GM21737 (cell line): ENCODE results near the gene BRF1.

ENCODE experiments used
- ATAC-seq: cut with Tn5 transposase; IDR thresholded peaks from one replicate; pipeline ENCODE4 v1.9.1; 2021; ENCODE audit warnings: mild to moderate bottlenecking, moderate library complexity; ENCODE audit not compliant: unreplicated experiment

Gene BRF1

DNA sequence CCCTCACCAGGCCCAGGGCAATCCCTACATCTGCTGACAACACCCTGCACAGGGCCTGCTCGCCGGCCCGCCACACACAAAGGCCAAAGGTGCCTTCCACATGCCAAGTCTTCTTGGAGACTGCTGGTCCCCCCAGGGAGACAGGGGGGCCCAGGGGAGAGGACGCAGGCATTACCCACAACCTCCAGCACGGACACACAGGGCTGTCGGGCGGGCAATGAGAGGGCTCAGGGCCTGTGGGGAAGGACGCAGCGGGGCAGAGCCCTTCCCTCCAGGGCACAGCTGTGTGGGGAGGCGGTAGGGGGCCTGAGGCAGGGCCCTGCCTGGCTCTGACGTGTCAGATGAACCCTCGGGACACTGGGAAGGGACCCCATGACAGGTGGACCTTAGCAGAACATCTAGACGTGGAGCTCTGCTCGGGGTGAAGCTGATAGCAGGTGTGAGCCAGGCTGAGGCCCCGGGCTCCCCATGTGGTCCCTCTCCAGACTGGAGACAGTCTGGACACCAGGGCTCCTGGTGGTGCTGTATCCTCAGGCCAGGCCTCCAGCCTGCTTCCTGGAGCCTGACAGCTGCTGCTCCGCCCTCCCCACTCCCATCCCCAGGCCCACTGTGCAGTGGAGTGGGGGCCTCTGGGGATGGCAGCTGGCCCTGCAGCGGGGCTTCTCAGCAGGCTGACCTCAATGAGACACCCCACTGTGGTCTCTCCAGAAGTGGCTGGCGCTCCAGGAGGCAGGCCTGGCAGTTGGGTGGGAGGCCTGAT lies 88.1 kb downstream of the BRF1 start:
- no peak for ATAC-seq

DNA sequence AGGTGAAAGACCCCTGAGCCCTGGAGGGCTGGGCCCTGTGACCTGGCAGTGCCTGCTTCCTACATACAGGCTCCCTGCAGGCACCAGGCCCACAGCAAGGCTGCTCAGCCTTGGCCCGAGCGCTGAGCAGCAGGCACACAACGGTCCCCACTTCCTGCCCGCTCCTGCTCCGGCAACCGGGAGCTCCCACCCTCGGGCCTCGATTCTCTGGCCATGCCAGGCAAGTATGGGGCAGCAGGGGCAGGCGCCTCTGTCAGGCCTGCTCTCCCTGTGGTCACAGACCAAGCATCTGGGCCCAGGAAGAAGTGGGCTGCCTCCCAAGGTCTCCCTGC lies 89.1 kb downstream of the BRF1 start:
- no peak for ATAC-seq

DNA sequence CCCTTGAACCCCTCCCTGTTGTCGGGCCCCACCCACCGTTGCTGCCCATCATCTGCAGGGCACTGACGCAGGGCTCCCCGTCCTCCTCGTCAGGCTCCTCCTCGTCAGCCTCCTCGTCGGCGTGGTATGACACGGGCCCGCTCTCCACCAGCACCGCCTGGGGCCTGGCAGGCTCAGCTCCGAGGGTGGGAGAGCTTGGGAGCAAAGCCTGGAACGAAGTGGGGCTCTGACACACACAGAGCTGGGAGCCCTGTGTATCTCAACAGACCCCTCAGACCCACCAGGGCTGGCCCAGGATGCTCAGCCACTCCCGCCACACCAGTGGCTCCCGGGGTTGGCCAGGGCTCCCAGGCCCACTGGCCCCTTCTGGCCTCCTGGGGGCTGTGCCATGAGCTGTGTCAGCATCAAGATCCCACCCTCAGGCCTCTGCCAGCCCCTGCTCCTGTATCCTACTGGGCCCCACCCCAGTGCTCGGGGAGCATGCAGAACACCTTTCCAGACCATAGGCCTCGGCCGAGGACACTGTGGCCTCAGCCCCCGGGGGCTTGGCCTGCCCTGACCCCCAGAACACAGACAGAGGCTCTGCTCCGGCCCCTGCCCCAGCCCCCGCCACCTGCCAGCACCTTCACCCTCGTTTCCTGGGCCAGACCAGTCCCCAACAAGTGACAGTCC lies 89.6 kb downstream of the BRF1 start:
- ATAC-seq: no peak

DNA sequence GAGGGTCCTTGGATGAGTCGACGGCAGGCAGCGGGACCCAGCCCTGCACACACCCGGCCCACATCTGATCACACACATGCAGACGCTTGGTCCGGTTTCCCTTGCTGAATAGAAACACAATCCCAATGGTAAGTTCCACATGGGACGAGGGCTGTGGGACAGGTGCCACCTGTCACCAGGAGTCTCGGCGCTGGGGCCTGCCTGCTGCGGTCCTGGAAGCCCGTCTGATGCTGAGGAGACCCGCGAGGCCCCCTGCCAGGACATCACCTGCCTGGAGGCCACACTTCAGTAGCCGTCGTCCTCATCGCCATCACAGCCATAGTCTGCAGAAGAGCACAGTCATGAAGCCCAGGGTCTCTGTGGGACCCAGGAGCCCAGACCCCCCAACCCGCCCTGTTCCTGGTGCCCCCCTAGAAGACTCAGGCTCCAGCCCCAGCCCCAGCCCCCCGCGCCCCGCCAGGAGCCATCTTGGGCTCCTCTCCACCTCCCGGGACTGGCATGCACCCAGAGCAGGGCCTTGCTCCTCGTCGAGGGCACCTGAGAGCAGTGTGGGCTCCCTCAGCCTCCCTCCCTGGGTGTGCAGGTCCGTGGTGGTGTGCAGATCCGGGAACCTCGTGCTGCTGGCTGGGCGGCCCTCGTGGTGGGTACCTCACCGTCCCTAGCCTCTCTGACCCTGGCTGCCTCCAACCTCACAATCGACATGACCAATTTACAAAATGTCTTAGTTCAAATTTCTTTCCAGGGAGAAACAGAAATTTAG lies 90.4 kb downstream of the BRF1 start:
- no peak for ATAC-seq

DNA sequence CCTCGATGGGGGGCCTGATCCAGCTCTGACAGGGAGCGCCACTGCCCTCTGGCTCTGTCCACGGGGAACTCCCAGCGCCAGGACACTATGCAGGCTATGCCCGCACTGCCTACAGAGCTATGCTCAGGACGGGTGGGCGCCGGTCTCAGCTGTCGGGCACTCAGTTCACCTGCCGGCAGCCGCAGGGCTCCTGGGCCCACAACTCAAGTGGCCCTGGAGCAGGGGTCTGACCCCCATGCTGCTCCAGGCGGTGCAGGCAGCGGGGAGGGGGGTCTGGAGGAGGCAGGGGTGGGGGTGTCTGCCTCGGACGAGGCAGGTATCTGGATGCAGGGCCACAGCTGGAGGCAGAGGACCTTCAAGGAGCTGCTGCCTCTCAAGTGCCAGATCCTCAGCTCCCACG lies 91.2 kb downstream of the BRF1 start:
- ATAC-seq: no peak

DNA sequence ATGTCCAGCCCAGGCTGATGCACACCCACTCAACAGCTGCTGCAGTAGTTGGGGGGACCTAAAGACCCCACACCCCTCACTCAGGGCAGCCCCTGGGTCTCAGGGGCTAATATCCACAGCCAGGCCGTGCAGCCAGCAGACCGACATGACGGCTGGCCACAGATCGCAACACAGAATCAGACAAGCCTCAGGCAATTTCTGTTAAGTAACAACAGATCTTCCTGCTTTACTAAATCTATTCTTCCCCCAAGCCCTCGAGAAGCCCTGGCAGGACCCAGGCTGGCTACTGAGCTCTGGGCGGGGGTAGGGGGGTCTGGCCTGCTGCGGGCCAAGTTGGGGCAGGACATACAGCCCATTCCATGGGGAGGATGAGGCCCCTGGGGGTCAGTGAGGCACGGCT lies 91.7 kb downstream of the BRF1 start:
- no peak for ATAC-seq

DNA sequence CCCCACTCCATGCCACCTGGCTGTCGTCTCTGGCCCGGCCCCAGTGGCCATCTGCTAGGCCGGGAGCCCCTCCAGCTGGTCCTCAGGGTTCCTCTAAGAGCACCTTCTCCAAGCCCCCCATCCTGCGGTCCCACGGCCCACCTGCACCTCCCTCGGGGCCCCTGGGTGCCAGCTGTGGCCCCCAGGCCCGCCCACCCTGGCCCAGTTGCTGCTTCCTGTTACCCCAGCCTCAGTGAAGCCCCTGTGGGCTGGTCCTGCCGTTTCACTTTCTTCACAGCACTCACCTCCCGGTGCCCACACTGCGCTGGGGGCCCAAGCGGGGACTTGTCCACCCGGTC lies 92.1 kb downstream of the BRF1 start:
- no peak for ATAC-seq

DNA sequence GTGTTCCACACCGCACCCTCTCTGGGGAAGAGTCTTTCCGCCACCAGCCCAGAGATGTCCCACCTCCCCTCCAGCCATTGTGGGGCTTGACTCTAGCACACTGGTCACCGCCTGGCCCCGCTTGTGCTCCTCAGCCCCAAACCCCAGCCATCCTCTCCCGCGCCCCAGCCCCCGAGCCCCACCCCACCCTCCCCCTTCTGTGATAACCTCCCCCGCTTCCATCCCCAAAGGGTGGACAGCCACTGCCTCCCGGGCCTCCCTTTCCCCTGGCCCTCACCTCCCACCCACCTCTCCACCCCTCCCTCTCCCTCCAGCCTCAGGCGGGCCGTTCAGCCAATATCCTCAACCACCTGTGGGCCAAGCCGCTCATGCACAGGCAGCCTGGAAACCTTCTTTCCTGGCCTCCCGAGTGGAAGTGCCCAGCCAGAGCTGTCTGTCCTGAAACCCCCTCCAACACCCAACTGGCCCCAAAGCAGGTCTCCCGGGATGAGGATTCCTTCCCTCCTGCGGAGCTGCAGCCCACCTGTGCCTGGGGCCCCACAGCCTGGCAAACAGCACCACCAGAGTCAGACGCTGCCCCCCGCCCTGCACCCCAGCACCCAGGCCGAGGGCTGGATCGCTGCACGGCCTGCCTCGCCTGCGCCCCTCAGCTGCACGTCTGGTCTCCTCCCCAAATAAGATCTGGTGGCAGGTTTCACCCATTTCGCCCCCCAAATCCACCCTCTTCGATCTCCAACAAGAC lies 92.6 kb downstream of the BRF1 start:
- no peak for ATAC-seq

DNA sequence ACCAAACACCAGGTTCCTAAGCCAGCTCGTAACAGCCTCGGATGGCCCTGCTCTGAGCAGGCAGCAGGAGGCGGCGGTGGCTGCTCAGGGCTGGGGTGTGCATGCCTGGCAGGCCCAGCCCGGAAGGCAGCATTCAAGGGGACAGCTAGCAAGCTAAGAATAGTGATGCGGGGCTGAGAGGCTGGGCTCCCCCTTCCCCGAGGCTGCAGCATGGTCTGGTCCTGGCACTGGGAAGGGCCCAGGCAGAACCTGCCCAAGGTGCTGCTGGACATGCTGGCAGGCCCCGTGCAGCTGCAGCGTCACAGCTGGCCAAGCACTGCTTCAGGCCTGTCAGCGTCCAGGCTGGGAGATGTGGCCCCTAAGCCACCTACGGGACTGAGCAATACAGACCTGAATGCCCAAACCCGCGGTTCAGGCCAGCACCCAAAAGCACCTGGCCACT lies 93.3 kb downstream of the BRF1 start:
- ATAC-seq: no peak

DNA sequence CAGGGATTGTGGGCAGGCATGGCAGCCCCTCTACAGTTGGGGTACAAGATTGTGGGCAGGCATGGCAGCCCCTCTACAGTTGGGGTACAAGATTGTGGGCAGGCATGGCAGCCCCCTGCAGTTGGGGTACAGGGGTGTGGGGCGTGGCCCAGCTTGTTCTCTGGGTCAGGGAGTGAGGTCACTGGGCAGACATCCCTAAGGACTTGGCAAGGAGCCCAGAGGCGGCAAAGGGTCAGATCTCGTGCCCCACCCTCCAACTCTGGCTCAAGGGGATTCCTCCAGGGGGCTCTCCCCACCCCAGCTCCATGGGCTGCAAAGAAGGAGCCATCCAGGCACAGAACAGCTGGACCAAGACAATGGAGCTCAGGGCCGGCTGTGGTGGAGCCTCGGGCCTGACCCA lies 93.9 kb downstream of the BRF1 start:
- ATAC-seq: no peak

DNA sequence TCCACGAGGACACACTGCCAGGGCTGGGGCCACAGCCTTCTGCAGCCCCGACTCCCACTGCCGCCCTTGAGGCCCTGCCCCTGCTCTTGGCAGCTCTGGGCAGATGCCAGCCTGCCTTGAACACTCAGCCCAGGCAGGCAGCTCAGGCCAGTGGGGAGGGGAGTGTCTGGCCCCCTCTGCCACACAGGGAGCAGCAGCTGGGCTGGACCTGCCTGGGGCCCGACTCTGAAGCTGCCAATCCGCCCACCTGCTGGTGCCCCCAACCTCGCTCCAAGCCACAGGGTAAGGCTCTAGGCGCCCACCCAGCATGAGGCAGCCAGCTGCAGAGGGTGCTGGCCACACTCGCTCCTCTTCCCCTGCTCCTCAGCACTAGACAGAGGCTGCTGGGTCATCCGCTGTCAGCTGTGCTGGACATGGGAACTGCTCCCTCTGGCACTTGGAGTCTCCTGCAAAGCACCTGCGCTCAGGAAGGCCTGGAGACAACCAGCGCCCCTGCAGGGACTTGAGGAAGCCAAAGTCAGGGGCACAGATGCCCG lies 95.1 kb downstream of the BRF1 start:
- ATAC-seq: no peak

DNA sequence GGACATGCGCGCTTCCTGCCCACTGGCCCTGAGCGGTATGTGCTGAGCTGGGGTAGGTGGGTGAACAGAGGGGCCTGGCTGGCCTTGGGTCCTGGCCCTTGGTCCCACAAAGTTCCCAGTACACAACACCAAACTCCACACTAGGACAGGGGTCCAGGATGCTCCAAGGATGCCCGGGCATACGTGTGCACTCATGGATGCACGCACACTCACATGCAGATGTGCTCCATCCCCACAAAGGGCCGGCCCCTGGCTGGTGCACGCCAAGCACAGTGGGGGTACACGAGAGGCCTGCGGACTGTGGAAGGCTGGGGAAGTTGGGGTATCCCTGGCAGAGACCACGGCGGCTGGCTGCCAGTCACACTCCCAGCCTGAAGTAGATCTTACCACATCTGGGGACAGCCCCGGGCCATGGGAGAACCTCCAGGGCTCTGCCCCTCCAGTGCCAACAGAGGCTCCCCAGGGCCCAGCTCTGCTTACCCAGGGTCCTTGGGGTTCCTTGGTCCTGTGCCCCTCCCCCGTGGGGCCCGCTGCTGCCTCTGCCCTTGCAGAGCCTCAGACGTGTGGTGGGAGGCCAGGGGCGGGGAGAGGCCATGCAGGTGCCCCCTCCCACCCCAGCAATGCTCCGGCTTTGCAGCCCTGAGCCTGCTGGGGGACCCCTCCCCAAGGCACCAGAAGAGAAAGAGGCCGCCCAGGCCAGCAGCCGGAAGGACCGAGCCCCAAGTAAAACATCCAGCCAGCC lies 95.7 kb downstream of the BRF1 start:
- ATAC-seq: no peak

DNA sequence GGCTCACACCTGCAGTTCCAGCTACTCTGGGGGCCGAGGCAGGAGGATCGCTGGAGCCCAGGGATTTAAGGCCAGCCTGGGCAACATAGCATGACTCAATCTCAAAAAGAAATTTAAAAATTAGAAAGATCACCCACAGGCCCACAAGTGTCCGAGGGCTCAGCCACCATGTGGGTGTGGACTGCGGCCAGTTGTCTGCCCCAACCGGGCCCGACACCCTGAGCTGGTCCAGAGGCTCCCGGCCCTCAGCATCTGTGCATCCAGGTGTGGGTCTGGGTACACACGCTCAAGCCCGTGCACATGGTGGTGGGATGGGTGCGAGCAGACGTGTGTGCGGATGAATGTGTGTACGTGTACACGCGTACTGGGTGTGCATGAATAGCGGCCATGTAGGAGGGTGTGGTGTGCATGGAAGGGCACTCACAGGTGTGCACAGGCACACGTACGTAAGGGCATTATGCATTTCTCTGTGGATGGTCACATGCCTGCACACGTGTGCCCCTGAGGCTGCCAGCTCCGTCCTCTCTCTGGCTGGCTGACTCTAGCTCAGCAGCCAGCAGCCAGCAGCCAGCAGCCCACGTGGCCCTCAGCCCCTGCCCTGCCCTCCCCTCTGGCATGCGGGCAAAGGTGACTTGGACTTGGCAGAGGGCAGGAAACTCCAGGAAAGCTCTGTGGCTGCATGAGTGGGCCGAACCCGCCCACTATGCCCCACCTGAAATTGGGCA lies 96.4 kb downstream of the BRF1 start:
- ATAC-seq: no peak

DNA sequence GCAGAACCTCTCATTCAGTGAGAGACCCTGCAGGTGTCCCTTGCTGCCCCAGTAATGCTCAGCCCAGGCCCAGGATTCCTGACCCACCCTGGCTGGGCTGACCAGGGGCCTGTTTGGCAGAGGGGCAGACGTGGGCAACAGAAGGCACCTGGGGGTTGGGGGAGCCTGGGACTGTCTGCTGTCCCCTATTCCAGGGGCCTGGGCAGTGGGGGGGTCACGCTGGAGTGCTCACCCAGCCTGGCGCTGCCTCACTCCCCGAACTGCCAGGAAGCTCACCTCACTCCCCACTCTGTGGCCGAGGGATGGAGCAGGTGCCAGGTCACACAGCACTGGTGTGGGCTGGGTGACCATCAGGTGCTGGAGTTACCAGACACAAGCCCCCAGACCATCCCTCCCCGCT lies 97.1 kb downstream of the BRF1 start:
- ATAC-seq: no peak

DNA sequence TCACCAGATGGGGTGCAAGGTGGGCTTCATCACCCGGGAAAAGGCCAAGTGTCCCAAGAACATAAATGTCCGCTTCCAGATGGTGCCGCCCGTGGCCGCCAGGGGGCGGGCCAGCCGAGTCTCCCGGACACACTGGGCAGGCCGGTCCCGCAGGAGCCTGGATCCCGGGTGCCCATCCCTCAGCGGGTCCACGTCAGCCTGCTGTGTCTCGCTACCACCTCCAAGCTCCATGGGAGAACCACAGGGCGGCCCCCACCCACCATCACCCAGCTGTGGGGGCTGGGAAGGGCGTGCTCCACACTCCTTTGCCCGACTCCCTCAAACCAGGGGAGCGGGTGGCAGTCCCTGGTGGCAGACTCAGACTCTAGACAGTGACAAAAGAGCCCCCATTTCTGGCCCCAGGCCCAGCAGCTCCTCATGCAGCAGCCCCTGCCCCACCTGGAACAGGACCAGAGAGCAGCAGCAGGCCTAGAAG lies 97.7 kb downstream of the BRF1 start:
- no peak for ATAC-seq

DNA sequence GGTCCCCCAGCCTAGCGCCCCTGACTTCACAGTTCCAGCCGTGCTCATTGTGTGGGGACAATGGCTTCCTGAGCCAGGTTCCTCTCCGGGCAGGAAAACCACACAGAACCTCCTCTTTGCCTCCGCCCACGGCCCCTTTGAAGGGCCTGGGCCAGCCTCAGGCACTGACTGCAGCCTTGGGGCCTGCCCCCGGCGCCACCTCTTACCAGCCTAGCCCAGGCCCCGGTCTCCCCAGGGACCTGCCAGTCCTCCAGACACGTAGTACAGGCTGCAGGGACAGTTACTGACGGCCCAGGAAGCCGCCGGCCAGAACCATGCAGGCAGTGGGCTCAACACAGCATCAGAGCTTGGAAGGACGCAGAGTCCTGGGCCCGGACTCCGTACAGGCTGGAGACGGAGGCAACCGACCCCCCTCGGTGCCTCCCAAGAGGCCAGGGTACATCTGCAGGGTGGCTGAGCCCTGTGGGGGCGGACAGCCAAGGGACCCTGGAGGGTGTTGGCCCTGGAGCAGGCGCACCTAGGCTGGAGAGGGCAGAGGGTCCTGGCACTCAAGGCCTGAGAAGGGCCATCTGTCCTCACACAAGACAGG lies 98.8 kb downstream of the BRF1 start:
- no peak for ATAC-seq

DNA sequence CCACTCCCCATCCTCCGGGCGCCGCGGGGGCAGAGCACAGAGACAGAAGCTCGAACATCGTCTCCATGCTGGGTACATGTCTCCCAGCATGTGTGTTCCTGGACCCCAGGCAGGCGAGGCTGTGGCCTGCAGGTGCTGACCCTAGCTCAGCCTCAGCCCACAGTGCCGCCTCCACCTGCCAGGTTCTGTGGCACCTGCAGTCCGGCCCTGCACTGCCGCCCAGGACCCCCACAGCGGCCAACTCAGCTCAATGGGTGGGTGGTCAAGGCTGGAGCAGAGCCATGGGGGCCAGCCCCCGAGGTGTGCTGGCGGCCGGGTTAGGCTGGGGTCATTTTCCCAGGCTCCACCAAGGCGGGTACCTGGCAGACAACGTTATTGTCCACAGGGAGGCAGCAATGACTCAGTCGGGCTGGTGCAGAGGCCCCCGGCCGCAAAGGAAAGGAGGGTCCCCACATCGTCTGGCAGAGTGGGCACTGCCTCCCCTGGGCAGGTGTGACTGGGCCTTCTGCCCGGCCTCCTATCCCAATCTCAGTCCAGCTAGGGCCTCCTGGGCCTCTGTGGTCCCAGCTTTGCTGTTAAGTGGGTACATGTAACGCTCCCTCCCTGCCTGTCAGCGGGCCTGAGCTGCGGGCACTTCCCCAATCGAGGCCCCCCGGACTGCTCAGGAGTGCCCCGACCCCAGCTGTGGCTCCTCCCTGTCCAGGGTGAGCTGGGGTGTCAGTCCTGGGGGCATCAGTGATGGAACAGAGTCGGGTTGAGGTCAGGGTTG lies 99.5 kb downstream of the BRF1 start:
- no peak for ATAC-seq

DNA sequence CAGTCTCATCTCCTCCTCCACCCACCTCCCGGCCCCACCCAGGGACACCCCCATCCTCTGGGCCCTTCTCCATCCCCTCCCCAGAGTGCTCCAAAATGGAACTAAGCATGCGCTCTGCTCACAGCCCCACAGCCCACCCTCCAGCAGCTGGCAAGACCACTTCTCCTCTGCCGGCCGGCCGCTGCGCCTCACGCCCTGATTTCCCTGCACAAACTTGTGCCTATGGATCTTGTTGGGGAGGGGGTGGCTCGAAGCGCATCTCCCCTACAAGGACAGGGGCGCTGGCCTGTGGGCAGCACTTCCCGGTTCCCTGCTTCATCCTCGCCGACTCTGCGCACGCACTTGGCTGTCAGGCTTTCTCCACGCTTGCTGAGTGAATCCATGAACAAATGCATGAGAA lies 100.2 kb downstream of the BRF1 start:
- no peak for ATAC-seq

DNA sequence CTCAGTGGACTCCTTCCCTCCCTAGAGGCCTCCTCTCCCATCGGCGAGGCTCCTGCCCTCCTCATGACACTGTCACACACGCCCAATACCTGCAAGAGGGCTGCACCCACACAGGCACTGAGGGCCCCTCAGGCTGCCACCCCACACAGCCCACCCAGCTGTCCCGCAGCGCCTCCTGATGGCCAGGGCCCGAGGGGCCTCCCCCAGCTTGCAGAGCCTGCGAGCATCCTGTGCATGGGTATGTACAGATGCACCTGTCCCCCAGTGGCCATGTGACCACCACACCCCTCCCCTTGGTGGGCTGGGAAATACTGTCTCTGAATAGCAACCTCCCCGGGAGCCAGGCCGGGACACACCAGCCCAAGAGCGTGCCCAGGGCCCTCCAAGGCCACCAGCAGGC lies 100.7 kb downstream of the BRF1 start:
- no peak for ATAC-seq
